GM10266 (cell line): ENCODE data around the gene PRMT5.

Experiments
- DNase-seq: peaks from one replicate; pipeline ENCODE4 v3.0.0; 2012; ENCODE audit errors: extremely low spot score
- TF ChIP-seq, protein P1 (sequence below): IDR thresholded peaks from 2 replicates; pipeline ENCODE4 v1.5.1; 2012; ENCODE audit warnings: mild to moderate bottlenecking, low read depth; ENCODE audit not compliant: control insufficient read depth, insufficient read depth; ENCODE audit errors: missing control alignments

The PRMT5 gene

DNA sequence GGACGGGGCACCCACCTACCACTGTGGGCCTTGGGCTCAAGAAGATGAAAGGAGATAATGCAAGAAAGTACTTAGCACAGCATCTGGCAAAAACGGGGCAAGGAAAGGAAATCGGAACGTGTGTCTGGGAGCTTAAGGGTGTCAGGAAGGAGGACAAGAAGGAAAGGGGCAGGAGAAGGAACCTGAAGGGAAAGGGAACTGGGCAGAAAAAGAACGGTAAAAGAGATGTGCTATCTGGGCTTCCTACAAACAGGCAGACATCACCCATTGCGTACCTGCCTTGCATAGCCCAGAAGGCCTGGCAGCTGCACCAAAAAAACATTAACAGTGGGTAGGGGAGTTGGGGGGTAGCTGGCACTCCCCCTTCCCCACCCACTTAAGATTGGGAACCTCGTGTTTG is 47.1 kb downstream of the PRMT5 start:
- TF ChIP-seq, protein P1, sequence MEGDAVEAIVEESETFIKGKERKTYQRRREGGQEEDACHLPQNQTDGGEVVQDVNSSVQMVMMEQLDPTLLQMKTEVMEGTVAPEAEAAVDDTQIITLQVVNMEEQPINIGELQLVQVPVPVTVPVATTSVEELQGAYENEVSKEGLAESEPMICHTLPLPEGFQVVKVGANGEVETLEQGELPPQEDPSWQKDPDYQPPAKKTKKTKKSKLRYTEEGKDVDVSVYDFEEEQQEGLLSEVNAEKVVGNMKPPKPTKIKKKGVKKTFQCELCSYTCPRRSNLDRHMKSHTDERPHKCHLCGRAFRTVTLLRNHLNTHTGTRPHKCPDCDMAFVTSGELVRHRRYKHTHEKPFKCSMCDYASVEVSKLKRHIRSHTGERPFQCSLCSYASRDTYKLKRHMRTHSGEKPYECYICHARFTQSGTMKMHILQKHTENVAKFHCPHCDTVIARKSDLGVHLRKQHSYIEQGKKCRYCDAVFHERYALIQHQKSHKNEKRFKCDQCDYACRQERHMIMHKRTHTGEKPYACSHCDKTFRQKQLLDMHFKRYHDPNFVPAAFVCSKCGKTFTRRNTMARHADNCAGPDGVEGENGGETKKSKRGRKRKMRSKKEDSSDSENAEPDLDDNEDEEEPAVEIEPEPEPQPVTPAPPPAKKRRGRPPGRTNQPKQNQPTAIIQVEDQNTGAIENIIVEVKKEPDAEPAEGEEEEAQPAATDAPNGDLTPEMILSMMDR, result no peak
- DNase-seq, result peak; percentile 18

DNA sequence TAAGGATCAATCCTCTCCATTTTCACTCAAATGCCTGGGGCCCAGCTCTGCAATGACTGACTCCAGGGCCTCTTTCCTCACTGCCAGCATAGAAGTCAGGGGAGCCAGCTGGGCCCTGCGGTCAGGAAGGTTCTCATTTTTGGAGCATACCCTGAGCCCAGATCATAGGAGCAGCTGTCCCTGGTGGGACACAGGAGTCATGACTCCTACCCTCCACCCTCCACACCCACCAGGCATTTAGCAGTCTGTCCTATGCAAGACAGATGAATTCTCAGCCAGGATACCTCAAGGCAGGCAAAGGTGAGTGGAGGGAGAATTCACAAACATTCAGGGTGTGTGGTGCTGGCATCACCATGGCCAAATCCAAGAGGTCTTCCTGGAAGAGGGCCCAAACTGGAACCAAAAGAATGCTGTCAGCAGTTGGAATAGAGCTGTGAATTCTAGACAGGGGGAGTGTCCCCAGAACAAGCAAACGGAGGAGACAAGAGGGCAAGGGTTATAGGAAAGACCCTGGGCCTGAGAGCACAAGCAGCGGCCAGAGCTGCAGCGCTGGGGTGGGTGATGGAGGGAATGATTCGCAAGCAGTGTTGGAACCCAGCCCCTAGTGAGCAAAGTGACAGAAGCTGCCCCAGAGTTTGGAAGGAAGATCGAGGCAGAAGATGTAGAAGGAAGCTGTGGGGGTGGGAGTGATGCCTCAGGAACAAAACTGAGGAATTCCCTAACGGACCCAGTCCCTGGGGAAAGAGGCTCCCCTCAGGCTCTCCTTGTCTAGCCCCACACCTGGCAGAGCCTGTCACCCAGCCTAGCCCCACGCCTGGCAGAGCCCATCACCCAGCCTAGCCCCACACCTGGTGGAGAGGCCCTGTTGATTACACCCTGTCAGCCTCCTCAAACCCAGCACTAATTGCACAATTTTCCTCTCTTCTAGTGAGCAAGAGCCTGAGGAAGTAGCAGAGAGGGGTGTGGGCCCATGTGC is 50.6 kb downstream of the PRMT5 start:
- DNase-seq, result peak; percentile 11
- TF ChIP-seq, protein P1, result no peak

DNA sequence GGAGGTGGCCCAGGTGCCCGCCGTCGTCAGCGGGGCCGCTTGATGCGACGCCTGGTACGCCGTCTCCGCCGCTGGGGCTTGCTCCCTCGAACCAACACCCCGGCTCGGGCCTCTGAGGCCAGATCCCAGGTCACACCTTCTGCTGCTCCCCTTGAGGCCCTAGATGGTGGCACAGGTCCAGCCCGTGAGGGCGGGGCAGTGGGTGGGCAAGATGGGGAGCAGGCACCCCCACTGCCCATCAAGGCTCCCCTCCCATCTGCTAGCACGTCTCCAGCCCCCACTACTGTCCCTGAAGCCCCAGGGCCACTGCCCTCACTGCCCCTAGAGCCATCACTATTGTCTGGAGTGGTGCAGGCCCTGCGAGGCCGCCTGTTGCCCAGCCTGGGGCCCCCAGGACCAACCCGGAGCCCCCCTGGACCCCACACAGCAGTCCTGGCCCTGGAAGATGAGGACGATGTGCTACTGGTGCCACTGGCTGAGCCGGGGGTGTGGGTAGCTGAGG is 52.1 kb downstream of the PRMT5 start:
- no peak for DNase-seq
- TF ChIP-seq, protein P1, result no peak

DNA sequence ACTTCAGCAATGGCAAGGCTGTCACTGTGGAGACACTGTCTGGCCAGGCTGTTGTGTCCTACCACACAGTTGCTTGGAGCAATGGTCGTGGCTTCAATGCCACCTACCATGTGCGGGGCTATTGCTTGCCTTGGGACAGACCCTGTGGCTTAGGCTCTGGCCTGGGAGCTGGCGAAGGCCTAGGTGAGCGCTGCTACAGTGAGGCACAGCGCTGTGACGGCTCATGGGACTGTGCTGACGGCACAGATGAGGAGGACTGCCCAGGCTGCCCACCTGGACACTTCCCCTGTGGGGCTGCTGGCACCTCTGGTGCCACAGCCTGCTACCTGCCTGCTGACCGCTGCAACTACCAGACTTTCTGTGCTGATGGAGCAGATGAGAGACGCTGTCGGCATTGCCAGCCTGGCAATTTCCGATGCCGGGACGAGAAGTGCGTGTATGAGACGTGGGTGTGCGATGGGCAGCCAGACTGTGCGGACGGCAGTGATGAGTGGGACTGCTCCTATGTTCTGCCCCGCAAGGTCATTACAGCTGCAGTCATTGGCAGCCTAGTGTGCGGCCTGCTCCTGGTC is 53.3 kb downstream of the PRMT5 start:
- no peak for DNase-seq
- TF ChIP-seq, protein P1, result no peak

DNA sequence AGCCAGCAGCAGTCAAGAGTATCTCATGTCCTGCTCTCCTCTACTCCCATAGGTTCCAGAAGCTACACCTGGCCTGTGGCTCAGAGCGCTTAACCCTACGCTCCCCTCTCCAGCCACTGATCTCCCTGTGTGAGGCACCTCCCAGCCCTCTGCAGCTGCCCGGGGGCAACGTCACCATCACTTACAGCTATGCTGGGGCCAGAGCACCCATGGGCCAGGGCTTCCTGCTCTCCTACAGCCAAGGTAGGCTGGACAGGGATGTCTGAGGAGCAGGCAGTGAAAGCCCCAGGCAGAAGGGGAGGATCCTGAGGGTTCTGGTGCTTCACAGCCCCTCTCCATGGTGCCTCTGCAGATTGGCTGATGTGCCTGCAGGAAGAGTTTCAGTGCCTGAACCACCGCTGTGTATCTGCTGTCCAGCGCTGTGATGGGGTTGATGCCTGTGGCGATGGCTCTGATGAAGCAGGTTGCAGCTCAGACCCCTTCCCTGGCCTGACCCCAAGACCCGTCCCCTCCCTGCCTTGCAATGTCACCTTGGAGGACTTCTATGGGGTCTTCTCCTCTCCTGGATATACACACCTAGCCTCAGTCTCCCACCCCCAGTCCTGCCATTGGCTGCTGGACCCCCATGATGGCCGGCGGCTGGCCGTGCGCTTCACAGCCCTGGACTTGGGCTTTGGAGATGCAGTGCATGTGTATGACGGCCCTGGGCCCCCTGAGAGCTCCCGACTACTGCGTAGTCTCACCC is 54.0 kb downstream of the PRMT5 start:
- DNase-seq, result no peak
- TF ChIP-seq, protein P1, result no peak

DNA sequence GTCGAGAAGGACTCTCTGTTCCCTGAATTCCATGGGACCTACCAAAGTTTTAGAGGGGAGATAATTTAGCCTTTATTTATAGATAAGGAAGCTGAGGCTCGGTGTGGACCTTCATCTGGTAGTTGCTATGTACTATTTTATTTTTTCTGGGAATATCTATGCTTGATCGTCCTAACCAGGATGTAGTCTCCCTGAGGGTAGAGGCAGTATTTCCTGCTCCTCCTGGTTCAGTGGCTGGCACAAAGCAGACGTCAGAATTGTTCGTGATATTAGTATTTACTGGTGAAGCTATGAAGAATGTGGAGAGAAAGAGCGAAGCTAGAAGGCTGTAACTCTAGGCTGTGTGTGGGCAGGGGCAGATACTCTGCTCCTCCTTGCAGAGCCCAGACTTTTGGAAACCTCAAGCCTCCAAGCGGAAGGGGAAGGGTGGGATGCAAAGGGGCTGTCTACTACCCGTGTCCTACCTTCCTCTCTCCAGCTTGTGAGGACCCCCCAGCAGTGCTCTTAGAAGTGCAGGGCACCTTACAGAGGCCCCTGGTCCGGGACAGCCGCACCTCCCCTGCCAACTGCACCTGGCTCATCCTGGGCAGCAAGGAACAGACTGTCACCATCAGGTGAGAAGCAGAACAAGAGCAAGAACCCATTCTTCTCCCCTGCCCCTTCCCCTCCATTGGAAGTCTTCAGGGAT is 56.2 kb downstream of the PRMT5 start:
- DNase-seq, result peak; percentile 16
- TF ChIP-seq, protein P1, result no peak
